HEK293 (cell line): ENCODE measurements around the gene UBA1.

Experiments used
- CTCF ChIA-PET: fragments of 350-600 bp; formaldehyde crosslinking; extraction: SDS; loops from one replicate; lab custom pipeline; 2021; ENCODE audit warnings: antibody characterized with exemption; lab: Yijun Ruan, JAX
- POLR2A ChIA-PET: fragments of 300-600 bp; formaldehyde crosslinking; extraction: SDS; loops from one replicate; lab custom pipeline; 2020; ENCODE audit warnings: antibody characterized with exemption, inconsistent platforms; lab: Yijun Ruan, JAX
- H3K27ac ChIP-seq: fragments of 200-500 bp; sonication (Bioruptor generic); 2 replicates; pipeline ENCODE4 v1.5.1; 2014; ENCODE audit warnings: low read depth, low read length, control low read depth, inconsistent platforms; ENCODE audit errors: extremely low read depth
- H3K36me3 ChIP-seq, 2 experiments: fragments of 200-500 bp in 1 of 2; sonication (Bioruptor generic) in 1 of 2; 1 replicate in 1 of 2; 2 replicates in 1 of 2; pipeline ENCODE4 v1.5.1; 2014 to 2017; ENCODE audit warnings: inconsistent platforms in 2 of 2, low read length in 2 of 2; ENCODE audit not compliant: control insufficient read depth in 2 of 2, insufficient read depth in 1 of 2
- H3K4me1 ChIP-seq: fragments of 200-500 bp; sonication (Bioruptor generic); 2 replicates; pipeline ENCODE4 v1.5.1; 2014; ENCODE audit warnings: mild to moderate bottlenecking, low read length, inconsistent platforms; ENCODE audit not compliant: control insufficient read depth, insufficient read depth
- H3K4me3 ChIP-seq: 2 replicates; pipeline ENCODE4 v1.5.1; 2011; ENCODE audit warnings: low read depth, mild to moderate bottlenecking, control low read depth, low read length, moderate library complexity
- H3K9me3 ChIP-seq: fragments of 200-500 bp; sonication (Bioruptor generic); 2 replicates; pipeline ENCODE4 v1.5.1; 2014; ENCODE audit warnings: low read depth, low read length, inconsistent platforms; ENCODE audit not compliant: control insufficient read depth, insufficient read depth
- EGR2 ChIP-seq: fragments of 450-650 bp; formaldehyde crosslinking; IDR thresholded peaks from 2 replicates; pipeline ENCODE4 v1.5.1; 2016; ENCODE audit warnings: low read depth, missing biosample characterization, missing genetic modification characterization
- GLIS1 ChIP-seq: fragments of 450-650 bp; formaldehyde crosslinking; IDR thresholded peaks from 2 replicates; pipeline ENCODE4 v1.5.1; 2016; ENCODE audit warnings: missing biosample characterization, missing genetic modification characterization
- GLIS2 ChIP-seq: fragments of 450-650 bp; formaldehyde crosslinking; IDR thresholded peaks from 2 replicates; pipeline ENCODE4 v1.5.1; 2016; ENCODE audit warnings: missing biosample characterization, missing genetic modification characterization
- ZFHX2 ChIP-seq: fragments of 450-650 bp; formaldehyde crosslinking; conservative IDR thresholded peaks from 2 replicates; pipeline ENCODE4 v1.5.1; 2016; ENCODE audit warnings: missing biosample characterization, missing genetic modification characterization
- ZIC2 ChIP-seq: fragments of 450-650 bp; formaldehyde crosslinking; IDR thresholded peaks from 2 replicates; pipeline ENCODE4 v1.5.1; 2016; ENCODE audit warnings: missing biosample characterization, missing genetic modification characterization
- ZNF19 ChIP-seq: fragments of 450-650 bp; formaldehyde crosslinking; IDR thresholded peaks from 2 replicates; pipeline ENCODE4; 2016; ENCODE audit warnings: missing biosample characterization, missing genetic modification characterization, low read depth
- ZNF560 ChIP-seq: fragments of 450-650 bp; formaldehyde crosslinking; IDR thresholded peaks from 2 replicates; pipeline ENCODE4 v1.5.1; 2017; ENCODE audit warnings: missing biosample characterization, missing genetic modification characterization, borderline replicate concordance
- ZNF629 ChIP-seq: fragments of 450-650 bp; formaldehyde crosslinking; IDR thresholded peaks from 2 replicates; pipeline ENCODE4 v1.5.1; 2017; ENCODE audit warnings: missing biosample characterization, missing genetic modification characterization
- TF ChIP-seq, protein P1 (sequence below): fragments of 450-650 bp; formaldehyde crosslinking; IDR thresholded peaks from 2 replicates; pipeline ENCODE4 v1.5.1; 2016; ENCODE audit warnings: missing biosample characterization, missing genetic modification characterization, low read depth
- TF ChIP-seq, protein P2 (sequence below): fragments of 450-650 bp; formaldehyde crosslinking; IDR thresholded peaks from 2 replicates; pipeline ENCODE4 v1.5.1; 2016; ENCODE audit warnings: missing biosample characterization, missing genetic modification characterization
- TF ChIP-seq, protein P3 (sequence below): fragments of 450-650 bp; formaldehyde crosslinking; IDR thresholded peaks from 2 replicates; pipeline ENCODE4 v1.5.1; 2016; ENCODE audit warnings: missing biosample characterization, missing genetic modification characterization
- TF ChIP-seq, protein P4 (sequence below): fragments of 450-650 bp; formaldehyde crosslinking; IDR thresholded peaks from 2 replicates; pipeline ENCODE4 v1.5.1; 2017; ENCODE audit warnings: missing biosample characterization, missing genetic modification characterization
- TF ChIP-seq, protein P5 (sequence below): fragments of 450-650 bp; formaldehyde crosslinking; IDR thresholded peaks from 2 replicates; pipeline ENCODE4; 2016; ENCODE audit warnings: missing biosample characterization, missing genetic modification characterization

The UBA1 gene

DNA sequence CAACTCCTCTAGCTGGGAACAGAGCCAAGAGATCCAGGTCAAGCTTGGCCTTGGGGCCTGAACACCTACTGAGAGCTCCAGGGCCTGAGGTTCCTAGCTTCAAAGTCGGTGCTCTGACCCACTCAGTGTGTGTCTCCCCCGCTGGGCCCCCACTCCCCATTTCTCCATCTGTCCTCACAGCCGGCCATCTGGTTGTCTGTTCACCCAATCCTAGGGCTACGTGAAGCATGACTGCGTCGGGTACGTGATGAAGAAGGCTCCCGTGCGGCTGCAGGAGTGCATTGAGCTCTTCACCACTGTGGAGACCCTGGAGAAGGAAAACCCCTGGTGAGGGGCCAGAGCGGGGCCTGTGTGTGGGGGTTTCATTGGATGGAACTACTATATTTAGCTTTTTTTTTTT lies 51.5 kb downstream of the UBA1 start:
- CTCF ChIA-PET = interaction anchor here (0.6 to 0.9 kb wide), 3 partner anchors 8 to 99 kb away, joined by 3 to 4 read pairs (median 3); no protein-coding TSS in a partner anchor
- peaks cover 30 to 89% of the 10 kb centered on the region in 2 experiments for H3K36me3 ChIP-seq
- no peak for TF ChIP-seq ZNF560 (tag by site-specific recombination)
- TF ChIP-seq ZIC2 (tag by site-specific recombination) = peak; percentile 47
- POLR2A ChIA-PET = interaction anchor here (0.6 to 3.2 kb wide), 2 partner anchors 12 to 21 kb away, joined by 4 to 8 read pairs; partner anchors contain the start of gene USP11
- no peak overlapping the region for H3K27ac ChIP-seq
- no peak overlapping the region for H3K4me3 ChIP-seq
- H3K9me3 ChIP-seq = no peaks in the 10 kb centered on the region
- no peaks in the 10 kb centered on the region for H3K4me1 ChIP-seq

DNA sequence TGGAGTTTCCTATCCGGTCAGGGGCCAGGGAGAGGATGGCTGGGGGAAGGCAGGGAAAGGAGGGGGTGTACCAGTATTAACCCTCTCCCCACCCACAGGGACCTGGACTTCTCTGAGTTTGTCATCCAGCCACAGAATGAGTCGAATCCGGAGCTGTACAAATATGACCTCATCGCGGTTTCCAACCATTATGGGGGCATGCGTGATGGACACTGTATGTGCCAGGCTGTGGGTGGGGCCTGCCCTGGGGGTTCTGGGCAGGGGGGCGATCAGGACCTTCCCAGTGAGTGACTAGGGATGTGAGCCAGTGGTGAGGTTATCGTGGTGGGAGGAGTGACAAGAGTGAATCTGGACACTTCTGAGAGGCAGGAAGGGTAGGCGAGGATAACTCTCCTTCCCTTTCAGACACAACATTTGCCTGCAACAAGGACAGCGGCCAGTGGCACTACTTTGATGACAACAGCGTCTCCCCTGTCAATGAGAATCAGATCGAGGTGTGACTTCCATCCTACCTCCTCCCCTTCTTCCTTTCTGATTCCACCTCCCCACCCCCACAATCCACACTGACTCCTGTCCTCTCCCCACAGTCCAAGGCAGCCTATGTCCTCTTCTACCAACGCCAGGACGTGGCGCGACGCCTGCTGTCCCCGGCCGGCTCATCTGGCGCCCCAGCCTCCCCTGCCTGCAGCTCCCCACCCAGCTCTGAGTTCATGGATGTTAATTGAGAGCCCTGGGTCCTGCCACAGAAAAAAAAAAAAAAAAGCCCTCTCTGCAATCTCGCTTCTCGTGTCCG lies 53.8 kb downstream of the UBA1 start:
- POLR2A ChIA-PET = interaction anchor here (1.0 to 3.2 kb wide), 2 partner anchors 14 to 29 kb away, joined by 4 to 8 read pairs; partner anchors contain the start of gene USP11
- Histone ChIP-seq H3K9me3 (no peaks in the 10 kb centered on the region), H3K4me1 (no peaks in the 10 kb centered on the region), H3K36me3 (peaks cover 25 to 66% of the 10 kb centered on the region in 2 experiments; a peak in 2 of 3 replicates), H3K4me3 (no peak overlapping the region), H3K27ac (no peak overlapping the region)
- CTCF ChIA-PET = no interaction called here
- TF ChIP-seq ZNF629 (tag by site-specific recombination) = peak; percentile 73
- TF ChIP-seq GLIS1 (tag by site-specific recombination) = peak; percentile 69
- TF ChIP-seq ZNF19 (tag by site-specific recombination) = no peak
- TF ChIP-seq, protein P1, sequence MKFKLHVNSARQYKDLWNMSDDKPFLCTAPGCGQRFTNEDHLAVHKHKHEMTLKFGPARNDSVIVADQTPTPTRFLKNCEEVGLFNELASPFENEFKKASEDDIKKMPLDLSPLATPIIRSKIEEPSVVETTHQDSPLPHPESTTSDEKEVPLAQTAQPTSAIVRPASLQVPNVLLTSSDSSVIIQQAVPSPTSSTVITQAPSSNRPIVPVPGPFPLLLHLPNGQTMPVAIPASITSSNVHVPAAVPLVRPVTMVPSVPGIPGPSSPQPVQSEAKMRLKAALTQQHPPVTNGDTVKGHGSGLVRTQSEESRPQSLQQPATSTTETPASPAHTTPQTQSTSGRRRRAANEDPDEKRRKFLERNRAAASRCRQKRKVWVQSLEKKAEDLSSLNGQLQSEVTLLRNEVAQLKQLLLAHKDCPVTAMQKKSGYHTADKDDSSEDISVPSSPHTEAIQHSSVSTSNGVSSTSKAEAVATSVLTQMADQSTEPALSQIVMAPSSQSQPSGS (tag by site-specific recombination) = peak; percentile 28; the same call in 1 of the 2 replicates
- peak; percentile 74 for TF ChIP-seq EGR2
- TF ChIP-seq, protein P2, sequence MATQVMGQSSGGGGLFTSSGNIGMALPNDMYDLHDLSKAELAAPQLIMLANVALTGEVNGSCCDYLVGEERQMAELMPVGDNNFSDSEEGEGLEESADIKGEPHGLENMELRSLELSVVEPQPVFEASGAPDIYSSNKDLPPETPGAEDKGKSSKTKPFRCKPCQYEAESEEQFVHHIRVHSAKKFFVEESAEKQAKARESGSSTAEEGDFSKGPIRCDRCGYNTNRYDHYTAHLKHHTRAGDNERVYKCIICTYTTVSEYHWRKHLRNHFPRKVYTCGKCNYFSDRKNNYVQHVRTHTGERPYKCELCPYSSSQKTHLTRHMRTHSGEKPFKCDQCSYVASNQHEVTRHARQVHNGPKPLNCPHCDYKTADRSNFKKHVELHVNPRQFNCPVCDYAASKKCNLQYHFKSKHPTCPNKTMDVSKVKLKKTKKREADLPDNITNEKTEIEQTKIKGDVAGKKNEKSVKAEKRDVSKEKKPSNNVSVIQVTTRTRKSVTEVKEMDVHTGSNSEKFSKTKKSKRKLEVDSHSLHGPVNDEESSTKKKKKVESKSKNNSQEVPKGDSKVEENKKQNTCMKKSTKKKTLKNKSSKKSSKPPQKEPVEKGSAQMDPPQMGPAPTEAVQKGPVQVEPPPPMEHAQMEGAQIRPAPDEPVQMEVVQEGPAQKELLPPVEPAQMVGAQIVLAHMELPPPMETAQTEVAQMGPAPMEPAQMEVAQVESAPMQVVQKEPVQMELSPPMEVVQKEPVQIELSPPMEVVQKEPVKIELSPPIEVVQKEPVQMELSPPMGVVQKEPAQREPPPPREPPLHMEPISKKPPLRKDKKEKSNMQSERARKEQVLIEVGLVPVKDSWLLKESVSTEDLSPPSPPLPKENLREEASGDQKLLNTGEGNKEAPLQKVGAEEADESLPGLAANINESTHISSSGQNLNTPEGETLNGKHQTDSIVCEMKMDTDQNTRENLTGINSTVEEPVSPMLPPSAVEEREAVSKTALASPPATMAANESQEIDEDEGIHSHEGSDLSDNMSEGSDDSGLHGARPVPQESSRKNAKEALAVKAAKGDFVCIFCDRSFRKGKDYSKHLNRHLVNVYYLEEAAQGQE = no peak
- peak; percentile 71 for TF ChIP-seq ZFHX2 (tag by site-specific recombination)
- TF ChIP-seq, protein P3, sequence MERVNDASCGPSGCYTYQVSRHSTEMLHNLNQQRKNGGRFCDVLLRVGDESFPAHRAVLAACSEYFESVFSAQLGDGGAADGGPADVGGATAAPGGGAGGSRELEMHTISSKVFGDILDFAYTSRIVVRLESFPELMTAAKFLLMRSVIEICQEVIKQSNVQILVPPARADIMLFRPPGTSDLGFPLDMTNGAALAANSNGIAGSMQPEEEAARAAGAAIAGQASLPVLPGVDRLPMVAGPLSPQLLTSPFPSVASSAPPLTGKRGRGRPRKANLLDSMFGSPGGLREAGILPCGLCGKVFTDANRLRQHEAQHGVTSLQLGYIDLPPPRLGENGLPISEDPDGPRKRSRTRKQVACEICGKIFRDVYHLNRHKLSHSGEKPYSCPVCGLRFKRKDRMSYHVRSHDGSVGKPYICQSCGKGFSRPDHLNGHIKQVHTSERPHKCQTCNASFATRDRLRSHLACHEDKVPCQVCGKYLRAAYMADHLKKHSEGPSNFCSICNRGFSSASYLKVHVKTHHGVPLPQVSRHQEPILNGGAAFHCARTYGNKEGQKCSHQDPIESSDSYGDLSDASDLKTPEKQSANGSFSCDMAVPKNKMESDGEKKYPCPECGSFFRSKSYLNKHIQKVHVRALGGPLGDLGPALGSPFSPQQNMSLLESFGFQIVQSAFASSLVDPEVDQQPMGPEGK (tag by site-specific recombination) = peak; percentile 40; the same call in 1 of the 2 replicates
- TF ChIP-seq, protein P4, sequence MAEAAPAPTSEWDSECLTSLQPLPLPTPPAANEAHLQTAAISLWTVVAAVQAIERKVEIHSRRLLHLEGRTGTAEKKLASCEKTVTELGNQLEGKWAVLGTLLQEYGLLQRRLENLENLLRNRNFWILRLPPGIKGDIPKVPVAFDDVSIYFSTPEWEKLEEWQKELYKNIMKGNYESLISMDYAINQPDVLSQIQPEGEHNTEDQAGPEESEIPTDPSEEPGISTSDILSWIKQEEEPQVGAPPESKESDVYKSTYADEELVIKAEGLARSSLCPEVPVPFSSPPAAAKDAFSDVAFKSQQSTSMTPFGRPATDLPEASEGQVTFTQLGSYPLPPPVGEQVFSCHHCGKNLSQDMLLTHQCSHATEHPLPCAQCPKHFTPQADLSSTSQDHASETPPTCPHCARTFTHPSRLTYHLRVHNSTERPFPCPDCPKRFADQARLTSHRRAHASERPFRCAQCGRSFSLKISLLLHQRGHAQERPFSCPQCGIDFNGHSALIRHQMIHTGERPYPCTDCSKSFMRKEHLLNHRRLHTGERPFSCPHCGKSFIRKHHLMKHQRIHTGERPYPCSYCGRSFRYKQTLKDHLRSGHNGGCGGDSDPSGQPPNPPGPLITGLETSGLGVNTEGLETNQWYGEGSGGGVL (tag by site-specific recombination) = peak; percentile 42
- TF ChIP-seq, protein P5, sequence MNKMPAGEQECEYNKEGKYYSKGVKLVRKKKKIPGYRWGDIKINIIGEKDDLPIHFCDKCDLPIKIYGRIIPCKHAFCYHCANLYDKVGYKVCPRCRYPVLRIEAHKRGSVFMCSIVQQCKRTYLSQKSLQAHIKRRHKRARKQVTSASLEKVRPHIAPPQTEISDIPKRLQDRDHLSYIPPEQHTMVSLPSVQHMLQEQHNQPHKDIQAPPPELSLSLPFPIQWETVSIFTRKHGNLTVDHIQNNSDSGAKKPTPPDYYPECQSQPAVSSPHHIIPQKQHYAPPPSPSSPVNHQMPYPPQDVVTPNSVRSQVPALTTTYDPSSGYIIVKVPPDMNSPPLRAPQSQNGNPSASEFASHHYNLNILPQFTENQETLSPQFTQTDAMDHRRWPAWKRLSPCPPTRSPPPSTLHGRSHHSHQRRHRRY = no peak
- TF ChIP-seq GLIS2 = peak; percentile 71
